HG03520 (cell line): ENCODE measurements around the gene TCP11.

ENCODE experiments used
- ATAC-seq: cut with Tn5 transposase; IDR thresholded peaks from one replicate; pipeline ENCODE4 v1.9.1; 2021; ENCODE audit warnings: mild to moderate bottlenecking, moderate library complexity; ENCODE audit not compliant: unreplicated experiment

TCP11 gene

DNA sequence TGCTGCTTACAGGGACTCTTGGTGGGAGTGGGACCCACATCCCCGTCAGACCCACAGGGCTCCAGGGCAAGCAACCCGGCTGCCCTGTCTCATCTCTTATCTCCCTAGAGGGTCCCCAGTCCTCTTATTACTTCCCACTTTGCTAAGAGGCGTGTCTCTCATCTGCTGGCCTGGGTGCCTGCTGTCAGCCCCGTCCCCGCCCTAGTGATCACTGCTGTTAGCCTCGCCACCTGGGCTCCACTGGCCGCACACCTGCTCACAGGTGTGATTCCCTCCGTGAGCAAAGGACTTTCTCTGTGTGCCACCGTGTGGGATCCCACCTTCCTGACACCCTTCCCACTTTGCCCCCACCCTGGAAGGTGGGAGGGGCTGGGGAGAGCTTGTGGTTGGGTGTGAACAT lies 57.6 kb downstream of the TCP11 start:
- no peak for ATAC-seq

DNA sequence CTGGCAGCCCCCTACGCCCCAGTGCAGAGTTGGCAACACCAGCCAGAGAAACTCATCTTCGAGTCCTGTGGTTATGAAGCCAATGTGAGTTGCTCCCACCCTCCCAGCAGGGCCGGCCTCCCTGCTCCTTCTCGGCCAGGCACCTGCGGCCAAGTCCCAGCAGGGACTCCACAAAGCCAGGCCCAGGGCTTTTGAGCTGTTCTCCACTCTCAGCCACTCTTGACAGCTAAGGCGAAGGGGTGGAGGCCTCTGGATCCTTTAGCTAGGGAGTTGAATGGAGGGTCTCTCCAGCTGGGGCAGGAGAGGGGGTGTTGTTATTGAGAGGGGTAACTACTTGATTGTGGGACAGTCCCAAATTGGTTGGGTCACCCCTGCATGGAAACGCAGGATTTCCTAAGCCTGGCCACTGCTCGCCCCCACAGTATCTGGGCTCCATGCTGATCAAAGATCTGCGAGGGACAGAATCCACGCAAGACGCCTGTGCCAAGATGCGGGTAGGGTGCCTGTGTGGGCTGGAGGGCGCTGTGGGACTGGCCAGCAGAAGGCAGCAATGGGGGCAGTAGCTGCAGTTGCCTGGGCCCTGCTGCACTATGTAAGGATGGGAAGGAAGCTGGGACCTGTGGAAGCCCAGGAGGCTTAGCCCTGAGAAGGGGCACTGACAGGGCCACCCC lies 58.3 kb downstream of the TCP11 start:
- no peak for ATAC-seq

DNA sequence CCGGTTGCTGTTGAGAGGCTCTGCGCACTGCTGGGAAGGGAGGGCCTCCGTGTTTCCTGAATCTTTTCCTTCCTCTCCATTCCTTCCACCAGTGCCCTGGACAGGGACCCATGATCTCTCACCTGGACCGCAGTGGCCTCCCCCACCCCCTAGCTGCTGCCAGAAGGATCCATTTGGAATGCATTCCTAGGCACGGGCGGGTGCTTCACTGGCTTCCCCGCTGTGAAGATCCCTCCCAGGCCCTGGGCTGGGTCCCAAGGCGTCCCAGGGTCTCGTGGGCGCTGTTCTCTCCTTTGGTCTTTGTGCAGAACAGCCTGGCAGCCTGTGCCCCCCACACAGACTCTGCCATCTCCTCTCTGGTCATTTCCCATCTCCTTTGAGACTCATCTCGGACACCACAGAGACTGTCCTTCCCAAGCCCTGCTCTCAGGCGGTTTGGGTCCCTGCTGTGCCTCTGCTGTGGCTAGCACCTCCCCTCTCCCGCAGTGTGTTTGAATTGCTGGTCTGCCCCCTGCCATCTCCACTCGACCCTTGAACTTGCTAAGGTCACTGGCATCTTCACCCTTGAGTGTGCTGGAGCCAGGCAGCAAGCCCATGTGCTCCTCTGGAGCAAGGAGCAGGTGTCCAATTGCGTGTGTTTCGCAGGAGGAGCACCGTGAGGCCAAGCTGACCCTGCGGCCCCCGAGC lies 59.0 kb downstream of the TCP11 start:
- ATAC-seq: no peak

GRCh38 chr6:35081426-35081851 lies 59.7 kb downstream of the TCP11 start:
- ATAC-seq: no peak

GRCh38 chr6:35080821-35081425 lies 60.2 kb downstream of the TCP11 start:
- no peak for ATAC-seq

DNA sequence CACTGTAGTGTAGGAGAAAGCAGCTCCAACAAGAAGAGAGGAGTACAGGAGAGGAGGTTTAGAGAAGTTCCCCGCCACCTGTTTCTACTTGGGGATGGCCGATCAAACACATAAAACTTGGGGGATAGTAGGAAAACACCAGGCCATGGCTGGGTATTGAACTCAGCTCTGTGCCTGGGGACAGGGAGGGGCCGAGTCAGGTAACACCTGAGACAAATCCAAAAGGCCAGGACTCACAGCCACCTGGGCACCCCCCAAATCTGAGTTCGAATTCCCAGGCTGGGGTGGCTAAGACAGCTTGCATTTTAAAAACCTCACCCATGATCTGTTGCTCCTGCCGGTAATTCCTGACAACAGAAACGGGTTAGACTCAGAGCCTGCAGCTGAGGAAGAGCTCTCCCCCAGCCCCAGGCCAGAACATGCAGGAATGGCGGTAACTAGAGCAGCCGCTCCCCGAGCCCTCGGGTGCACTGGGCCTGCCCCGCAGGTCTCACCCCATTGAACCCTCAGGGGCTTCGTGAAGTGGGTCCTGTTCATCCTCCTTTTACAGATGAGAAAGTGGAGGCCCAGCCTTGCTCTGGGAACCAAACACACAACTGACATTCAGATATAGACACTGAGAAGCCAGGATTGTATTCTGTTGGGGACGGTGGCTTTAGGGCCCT lies 61.0 kb downstream of the TCP11 start:
- no peak for ATAC-seq

GRCh38 chr6:35079311-35080000 lies 61.7 kb downstream of the TCP11 start:
- no peak for ATAC-seq

GRCh38 chr6:35078896-35079295 lies 62.2 kb downstream of the TCP11 start:
- no peak for ATAC-seq

DNA sequence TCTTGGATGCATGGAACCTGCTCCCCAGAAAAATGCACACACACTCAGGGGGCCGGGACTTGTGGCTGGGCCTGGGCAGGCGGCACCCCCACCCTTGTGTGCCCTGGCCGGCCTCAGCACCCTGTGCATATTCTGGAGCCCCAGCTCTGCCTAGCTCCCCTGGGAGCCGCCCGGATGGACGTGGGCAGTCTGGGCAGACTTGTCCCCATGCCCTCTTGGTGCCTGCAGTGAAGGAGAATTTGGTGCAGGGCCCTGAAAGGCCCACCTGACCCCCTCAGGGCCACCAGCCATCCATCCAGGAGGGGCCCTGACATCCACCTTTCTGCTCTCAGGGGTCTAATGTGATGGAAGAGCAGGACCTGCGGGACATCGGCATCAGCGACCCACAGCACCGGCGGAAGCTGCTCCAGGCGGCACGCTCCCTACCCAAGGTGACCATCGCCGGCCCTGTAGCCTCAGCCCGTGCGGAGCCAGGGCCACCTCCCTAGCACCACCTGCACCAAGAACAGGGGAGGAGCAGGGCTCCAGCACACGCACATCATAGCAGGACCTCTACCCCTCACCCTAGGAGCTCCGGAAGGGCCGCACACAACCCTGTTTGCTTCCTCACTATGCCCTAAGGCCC lies 62.8 kb downstream of the TCP11 start:
- ATAC-seq: no peak

- ATAC-seq: no peak
These were observed 63.4 kb downstream of the TCP11 start for GRCh38 chr6:35077713-35078105.

DNA sequence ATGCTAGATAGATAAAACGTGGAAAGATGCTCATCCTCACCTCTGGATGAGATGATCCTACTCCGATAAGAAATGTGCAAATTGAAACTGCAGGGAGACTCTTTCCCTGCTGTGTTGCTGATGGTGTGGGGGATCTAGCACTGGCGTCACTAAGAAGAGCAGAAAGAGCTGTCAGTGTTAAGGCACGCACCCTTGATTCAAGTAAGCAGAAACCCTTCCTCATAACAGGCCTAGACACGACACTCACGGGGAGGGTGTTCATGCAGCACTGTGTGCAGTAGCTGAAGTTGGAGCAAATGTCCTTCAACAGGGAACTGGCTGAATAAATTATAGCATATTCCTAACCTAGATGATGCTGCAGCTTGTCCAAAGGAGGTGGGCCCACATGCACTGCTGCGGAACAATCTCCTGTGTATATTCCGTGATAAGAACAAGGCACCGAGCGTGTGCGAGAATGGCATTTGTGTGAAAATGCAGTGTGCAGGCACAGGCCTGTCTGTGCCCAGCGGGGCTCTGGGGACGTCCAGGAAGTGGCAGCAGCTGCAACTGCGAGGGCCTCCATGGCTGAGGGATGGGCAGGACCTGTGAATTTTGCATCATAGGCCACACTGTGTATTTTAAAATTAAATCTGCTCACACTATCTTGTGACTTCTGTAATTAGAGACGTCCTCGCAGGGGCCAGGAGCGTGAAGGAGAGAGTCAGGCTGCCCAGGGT lies 64.0 kb downstream of the TCP11 start:
- no peak for ATAC-seq

- no peak for ATAC-seq
These were observed 67.2 kb downstream of the TCP11 start for GRCh38 chr6:35073766-35074471.

GRCh38 chr6:35073211-35073610 lies 67.9 kb downstream of the TCP11 start:
- no peak for ATAC-seq

DNA sequence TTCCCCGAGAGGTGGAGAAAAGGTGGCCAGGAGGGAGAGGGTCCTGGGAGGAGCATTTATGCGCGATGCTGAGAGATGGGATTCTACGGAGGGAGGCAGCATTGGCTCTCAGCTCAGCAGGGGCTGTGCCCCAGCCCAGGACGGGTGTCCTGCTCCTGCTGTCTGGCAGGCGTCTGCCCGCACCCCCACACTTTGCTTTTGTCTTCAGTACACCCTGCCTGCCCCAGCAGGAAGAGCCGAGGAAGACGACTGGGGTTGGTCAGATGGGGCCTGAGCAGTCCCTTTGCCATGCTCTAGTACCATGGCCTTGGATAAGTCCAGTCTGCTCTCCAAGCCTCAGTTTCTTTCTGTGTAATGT lies 68.5 kb downstream of the TCP11 start:
- ATAC-seq: no peak

DNA sequence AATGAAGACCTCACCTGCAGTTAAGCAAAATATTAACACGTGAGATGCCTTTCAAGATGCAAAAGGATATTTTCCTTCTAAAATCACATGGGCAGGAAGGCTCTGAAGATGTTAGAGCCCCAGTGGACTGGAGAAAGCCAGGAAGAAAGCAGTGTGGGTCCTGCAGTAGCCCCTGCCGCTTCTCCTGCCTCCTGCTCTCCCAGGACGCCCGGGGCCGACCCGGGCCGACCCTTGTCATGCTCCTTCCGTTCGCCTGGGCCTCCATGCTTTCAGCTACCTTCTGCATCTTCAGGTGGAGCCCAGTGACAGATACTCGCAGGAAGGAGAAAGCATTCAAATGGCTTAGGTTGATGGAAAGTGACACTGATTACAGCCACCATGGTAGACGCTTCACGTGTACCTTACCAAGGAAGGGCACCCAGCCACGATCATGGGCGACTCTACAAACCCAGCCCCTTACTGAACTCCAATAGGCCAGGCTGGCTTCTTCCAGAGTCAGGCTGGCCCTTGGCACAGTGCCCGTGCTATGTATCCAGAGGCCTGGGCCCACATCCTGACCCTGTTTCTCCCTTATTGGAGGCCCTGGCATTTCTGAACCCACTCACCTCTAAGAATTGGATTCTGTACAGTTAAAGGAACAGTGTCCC lies 69.0 kb downstream of the TCP11 start:
- ATAC-seq: no peak

- no peak for ATAC-seq
These were observed 69.7 kb downstream of the TCP11 start for GRCh38 chr6:35071347-35071994.

GRCh38 chr6:35070111-35070510 lies 71.0 kb downstream of the TCP11 start:
- no peak for ATAC-seq

DNA sequence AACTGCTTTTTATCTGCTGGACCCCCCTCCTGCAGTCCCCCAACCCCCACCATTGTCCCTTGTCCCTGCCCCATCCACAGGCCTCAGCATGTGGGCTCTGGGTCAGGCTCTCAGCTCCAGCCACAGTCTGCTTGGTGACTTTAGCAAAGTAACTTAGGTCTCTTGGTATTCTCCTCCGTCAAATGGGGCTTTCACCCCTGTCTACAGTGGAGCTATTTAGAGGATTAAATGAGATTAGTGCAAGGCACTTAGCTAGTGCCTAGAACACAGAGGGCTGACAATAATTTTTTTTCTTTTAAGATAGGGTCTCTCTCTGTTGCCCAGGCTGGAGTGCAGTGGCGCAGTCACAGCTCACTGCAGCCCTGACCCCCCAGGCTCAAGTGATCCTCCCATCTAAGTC lies 71.9 kb downstream of the TCP11 start:
- no peak for ATAC-seq

DNA sequence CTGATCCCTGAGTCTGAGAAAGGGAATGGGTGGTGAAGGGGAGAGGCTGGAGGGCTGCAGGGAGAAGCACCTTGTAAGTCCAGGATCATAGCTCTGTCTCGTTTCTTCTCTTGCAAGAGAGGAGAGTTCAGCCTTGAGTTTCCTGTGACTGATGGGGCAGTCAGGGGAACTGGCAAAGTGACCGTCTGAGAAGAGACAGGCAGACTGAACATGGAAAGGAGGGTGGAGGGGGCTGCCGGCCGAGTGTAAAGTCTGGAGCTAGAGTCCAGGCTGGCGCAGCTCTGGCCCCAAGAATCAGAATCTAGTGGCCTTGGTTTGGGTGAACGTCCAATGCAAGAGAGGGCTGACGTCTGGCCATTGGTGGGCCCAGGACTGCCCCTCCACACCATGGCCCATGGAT lies 72.5 kb downstream of the TCP11 start:
- no peak for ATAC-seq
